ENCODE data around the gene LIFR. TPM values are rescaled to one million over a fixed set of nuclear protein-coding genes. Genes with fewer than 3 reads are reported as not detected.

LIFR gene
- polyA plus RNA-seq, 3 donors = 69.2 to 80.9 (median 77.9) TPM

DNA sequence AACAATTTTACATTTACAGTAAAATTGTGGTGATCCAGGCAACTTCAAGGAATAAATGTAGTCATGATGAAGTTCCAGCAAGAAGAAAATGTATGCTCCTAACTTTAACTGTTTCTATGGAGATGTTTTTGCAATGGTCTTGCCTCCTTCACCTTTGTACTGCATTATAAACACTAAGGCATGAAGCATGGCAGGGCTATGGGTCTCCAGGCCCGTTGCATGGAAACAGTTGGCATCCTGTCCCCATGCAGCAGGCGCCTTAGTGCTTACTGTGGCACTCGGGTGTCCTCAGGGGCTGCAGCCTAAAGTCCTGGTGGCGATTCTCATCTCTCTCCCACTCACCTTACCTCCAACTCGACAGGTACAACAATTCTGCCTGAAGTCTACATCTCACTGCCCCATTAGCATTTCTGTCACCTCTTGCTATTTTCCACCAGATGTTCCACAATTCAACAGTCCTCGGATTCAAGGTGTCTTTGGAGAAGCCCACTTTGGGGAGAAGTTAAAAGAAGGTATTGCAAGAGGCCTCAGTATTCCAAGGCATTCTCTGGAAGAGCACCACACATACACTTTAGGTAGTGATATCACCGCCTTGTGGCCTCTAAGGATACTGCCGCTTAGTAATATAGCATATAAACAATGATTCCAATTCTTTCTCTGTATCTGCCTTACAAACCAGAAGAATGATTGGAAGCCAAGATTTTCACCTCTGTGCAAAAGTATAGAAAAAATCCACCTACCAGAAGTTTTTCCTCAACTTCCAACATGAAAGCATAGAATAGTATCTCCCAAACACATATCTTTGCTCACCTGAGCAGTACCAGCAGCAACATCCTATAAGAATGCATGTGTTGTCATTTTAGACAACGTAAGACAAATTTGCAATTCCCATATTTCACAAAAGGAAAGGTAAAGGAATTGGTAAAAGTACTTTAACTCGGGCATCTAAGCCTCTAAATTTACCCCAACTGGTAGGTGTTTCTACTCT lies 5.1 kb downstream of the LIFR start:
- no peak for DNase-seq (ENCODE audit: low read depth in 3 of 3, low spot score in 2 of 3)

- DNase-seq (ENCODE audit: low read depth in 3 of 3, low spot score in 2 of 3) = no peak
Measured at GRCh38 chr5:38548064-38548759, 8.2 kb downstream of the LIFR start.

DNA sequence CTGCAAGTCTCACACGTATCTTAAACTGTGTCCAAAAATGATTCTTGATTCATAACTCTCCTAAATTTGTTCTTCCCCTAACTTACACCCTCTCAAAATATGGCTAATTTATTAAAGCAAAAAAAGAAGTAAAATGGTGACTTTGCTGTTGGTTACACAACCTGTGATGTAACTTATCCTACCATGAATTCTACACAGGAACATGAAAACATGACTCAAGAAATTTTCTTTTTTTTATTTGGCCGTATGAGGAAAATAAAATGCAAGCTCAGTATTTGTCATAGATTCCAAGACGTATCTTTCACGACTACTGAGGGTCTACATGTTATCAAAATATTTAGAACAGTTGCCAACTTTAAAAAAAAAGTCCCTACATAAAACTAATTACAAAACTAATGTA lies 9.2 kb downstream of the LIFR start:
- DNase-seq (ENCODE audit: low read depth in 3 of 3, low spot score in 2 of 3) = no peak

- no peak for DNase-seq (ENCODE audit: low read depth in 3 of 3, low spot score in 2 of 3)
Measured at GRCh38 chr5:38546691-38547146, 9.7 kb downstream of the LIFR start.

- DNase-seq (ENCODE audit: low read depth in 3 of 3, low spot score in 2 of 3) = no peak
Measured at GRCh38 chr5:38543886-38544285, 12.6 kb downstream of the LIFR start.

GRCh38 chr5:38543074-38543473 lies 13.4 kb downstream of the LIFR start:
- DNase-seq (ENCODE audit: low read depth in 3 of 3, low spot score in 2 of 3) = no peak

DNA sequence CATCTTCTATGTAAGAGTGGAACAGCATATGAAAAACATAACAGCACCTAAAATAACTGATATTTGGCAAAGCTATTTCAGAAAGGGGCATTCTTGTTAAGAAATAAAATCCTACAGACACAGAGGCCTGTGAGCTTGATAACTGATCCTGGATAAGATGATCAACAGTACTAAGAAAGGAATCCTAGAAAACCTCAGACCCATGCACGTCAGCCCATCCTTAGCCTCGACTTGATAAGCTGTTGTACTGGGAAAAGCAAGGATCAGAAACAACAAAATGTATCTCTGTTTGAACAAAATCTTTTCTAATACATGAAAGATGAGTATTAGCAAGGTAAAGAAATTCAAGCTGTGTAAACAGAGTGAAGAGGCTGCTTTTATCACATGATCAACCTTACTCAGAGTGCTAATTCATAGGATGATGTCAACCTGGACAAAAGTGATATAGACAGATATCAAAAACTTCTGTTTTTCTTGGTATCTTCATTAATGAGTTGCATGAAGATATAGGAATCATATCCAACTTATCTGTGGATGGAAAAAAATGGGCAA lies 15.2 kb downstream of the LIFR start:
- no peak for DNase-seq (ENCODE audit: low read depth in 3 of 3, low spot score in 2 of 3)

DNA sequence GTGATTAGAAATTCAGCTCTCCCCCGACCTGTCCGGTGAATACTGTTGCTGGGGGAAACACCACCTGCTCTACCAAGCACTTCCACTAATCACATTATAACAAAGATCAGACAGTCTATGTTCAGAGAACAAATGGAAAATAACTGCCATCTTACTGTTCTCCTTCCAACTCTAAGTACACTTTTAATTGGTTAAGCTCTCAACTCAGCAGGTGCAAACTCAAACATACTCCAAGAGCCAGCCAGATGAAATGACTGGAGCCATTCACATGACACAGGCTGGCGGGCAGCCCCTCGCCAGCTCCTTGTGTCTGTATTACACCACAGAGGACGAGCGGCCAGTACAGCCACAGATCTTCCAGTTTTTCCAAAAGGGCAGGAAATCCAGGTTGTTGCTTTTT lies 16.1 kb downstream of the LIFR start:
- DNase-seq (ENCODE audit: low read depth in 3 of 3, low spot score in 2 of 3) = no peak

- no peak for DNase-seq (ENCODE audit: low read depth in 3 of 3, low spot score in 2 of 3)
Measured at GRCh38 chr5:38538161-38538560, 18.3 kb downstream of the LIFR start.

DNA sequence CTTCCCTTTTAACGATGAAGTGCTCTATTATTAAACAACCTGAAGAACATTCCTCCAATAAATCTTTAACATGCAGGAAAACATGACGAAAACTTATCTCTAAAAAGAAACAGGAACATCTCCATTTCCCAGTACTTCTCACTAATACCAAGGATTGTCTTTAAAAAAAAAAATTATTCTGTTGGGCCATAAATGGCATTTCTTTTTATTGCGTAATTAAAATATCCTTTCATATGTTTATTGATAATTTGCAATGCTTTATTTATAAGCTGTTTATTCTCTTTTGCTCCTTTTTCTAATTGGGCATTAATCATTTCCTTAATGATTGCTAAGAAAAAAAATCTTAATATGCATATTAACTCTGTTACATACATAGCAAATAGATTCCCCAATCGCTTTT lies 18.9 kb downstream of the LIFR start:
- no peak for DNase-seq (ENCODE audit: low read depth in 3 of 3, low spot score in 2 of 3)

DNA sequence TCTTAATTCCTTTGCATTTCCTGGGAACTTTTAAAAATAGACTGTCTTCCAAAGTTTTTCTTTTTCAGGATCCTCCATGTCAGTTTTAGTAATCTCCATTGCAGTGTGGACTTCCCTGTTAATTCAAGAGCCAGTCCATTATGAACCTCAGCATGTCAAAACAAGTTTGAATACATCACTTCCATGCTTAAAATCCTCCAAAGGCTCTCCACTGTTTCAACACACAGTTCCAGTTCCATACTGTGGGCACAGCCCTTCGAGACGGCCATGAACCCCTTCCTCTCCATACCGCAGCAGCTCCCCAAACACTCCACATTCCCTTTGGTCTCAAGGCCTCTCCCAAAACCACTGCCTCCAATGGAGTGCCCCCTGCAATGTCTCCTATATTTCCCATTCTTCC lies 19.5 kb downstream of the LIFR start:
- no peak for DNase-seq (ENCODE audit: low read depth in 3 of 3, low spot score in 2 of 3)

GRCh38 chr5:38535845-38536244 lies 20.6 kb downstream of the LIFR start:
- no peak for DNase-seq (ENCODE audit: low read depth in 3 of 3, low spot score in 2 of 3)

GRCh38 chr5:38535248-38535750 lies 21.1 kb downstream of the LIFR start:
- no peak for DNase-seq (ENCODE audit: low read depth in 3 of 3, low spot score in 2 of 3)

DNA sequence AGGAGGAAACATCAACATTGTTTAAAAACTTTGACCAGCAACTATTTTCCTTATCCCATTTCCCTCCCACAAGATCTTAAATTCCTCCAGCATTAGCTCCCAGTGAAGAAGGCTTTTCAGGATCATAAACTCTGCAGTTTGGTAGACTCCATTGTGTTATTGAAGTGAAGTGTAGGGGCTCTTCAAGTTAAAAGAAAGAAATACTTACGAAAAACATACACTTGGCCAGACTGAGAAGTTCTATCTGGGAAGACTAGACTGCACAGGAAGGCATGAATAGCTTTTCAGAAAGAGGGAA lies 22.3 kb downstream of the LIFR start:
- DNase-seq (ENCODE audit: low read depth in 3 of 3, low spot score in 2 of 3) = no peak

DNA sequence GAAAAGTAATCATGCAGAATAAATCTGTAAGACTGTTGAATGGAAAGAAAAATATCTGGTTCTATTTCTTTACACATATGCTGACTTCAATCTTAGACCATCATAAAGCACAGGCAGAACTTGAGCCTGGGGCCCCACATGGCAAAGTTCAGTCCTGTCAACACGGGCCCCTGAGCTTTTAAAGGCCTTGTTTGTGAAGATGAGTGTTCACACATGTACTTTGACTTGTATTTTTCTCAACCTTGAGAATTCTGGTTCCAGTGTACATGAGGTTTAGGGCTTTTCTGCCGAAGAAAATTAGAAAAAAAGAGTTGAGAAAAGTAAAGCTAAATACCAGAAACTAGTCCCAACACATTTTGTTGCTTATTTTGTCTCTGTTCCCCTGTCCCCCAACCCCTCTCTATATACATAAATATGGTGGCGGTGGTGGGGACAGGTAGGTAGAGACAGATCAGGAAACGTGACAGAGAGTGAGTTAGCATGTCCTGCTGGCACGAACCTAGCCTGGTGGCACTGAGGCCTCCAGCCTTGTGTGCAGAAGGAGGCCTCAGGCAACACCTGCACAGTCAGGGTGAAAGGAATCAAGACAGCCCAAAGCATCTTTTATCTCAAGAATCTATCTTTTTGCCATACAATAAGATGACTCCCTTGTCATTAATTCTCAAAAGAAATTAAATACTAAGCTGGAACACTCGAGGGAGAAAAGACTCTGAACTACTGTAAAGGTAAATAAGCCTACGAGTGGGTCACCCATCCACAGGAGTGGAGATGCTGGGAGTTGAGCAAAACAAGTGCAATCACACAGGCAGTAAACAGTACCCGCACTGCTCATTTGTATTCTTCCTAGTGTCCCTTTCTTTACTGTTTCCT lies 22.9 kb downstream of the LIFR start:
- DNase-seq (ENCODE audit: low read depth in 3 of 3, low spot score in 2 of 3) = no peak

GRCh38 chr5:38532165-38532669 lies 24.2 kb downstream of the LIFR start:
- DNase-seq (ENCODE audit: low read depth in 3 of 3, low spot score in 2 of 3) = no peak

DNA sequence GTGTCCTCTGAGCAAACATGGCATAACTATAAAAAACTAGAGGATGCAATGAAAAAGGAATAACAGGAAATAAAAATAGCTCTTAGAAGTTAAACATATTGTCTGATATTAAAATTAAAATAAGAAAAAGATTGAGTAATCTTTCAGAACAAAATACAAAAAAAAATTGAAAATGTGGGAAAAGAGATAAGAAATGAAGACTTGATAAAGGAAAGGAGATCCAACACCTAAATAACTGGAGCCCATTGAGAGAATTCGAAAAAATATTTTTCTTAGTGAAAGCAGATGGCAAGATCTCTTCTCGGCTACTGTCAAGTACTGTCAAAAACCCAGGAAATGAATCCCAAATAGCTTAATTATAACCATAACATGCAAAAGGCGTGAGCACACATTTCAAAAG lies 24.9 kb downstream of the LIFR start:
- DNase-seq (ENCODE audit: low read depth in 3 of 3, low spot score in 2 of 3) = no peak

GRCh38 chr5:38529955-38530646 lies 26.3 kb downstream of the LIFR start:
- DNase-seq (ENCODE audit: low read depth in 3 of 3, low spot score in 2 of 3) = no peak

- DNase-seq (ENCODE audit: low read depth in 3 of 3, low spot score in 2 of 3) = no peak
Measured at GRCh38 chr5:38528162-38528703, 28.2 kb downstream of the LIFR start.

Data from right renal cortex interstitium (tissue), 3 donors.